ENCODE measurements around the gene CASKIN1.

Gene CASKIN1

GRCh38 chr16:2173366-2173765, 23.0 kb downstream of the CASKIN1 start:
- DNase-seq = no peak

- DNase-seq = no peak
Observed at GRCh38 chr16:2172688-2173335, 23.6 kb downstream of the CASKIN1 start.

- DNase-seq = no peak
Observed at GRCh38 chr16:2171601-2172178, 24.7 kb downstream of the CASKIN1 start.

GRCh38 chr16:2170587-2171435, 25.6 kb downstream of the CASKIN1 start:
- no peak for DNase-seq

- no peak for DNase-seq
Observed at GRCh38 chr16:2170080-2170479, 26.3 kb downstream of the CASKIN1 start.

GRCh38 chr16:2167068-2167638, 29.3 kb downstream of the CASKIN1 start:
- DNase-seq = no peak

- DNase-seq = no peak
Observed at GRCh38 chr16:2166263-2167067, 29.9 kb downstream of the CASKIN1 start.

GRCh38 chr16:2165861-2166260, 30.5 kb downstream of the CASKIN1 start:
- DNase-seq = no peak

- DNase-seq = no peak
Observed at GRCh38 chr16:2163211-2163881, 33.1 kb downstream of the CASKIN1 start.

GRCh38 chr16:2162676-2163118, 33.7 kb downstream of the CASKIN1 start:
- no peak for DNase-seq

GRCh38 chr16:2161911-2162310, 34.5 kb downstream of the CASKIN1 start:
- DNase-seq = no peak

- no peak for DNase-seq
Observed at GRCh38 chr16:2160915-2161551, 35.4 kb downstream of the CASKIN1 start.

GRCh38 chr16:2159175-2159838, 37.1 kb downstream of the CASKIN1 start:
- no peak for DNase-seq

GRCh38 chr16:2158262-2158638, 38.2 kb downstream of the CASKIN1 start:
- no peak for DNase-seq

GRCh38 chr16:2157480-2158261, 38.7 kb downstream of the CASKIN1 start:
- no peak for DNase-seq

GRCh38 chr16:2156849-2157224, 39.6 kb downstream of the CASKIN1 start:
- no peak for DNase-seq

- DNase-seq = no peak
Observed at GRCh38 chr16:2155977-2156848, 40.2 kb downstream of the CASKIN1 start.

GRCh38 chr16:2155091-2155950, 41.1 kb downstream of the CASKIN1 start, which contains the start of gene TRAF7:
Gene TRAF7, plus strand, starts transcription at chr16:2155782. Its CDS starts 8,139 bp downstream, at chr16:2163921.
- DNase-seq = peak; percentile 99 to 100

Data from SHP77 (cell line).